ENCODE data around the gene COA8. TPM values are rescaled to one million over a fixed set of nuclear protein-coding genes. Genes with fewer than 3 reads are reported as not detected.

The COA8 gene
- total and polyA plus RNA-seq, 10 of the 15 experiments (the other 5 are each of a cell fraction or from before 2014, with no cell fraction given), result 6.1 to 69.5 (median 25.8) TPM

- WGBS (ENCODE audit: insufficient coverage, insufficient replicate concordance, low lambda C conversion rate, missing lambda C conversion rate), result 82% methylated on average over 1 of the region's 1 CpG
- Histone ChIP-seq H3K79me2 (ENCODE audit: control insufficient read depth, insufficient read depth, low read length) (peaks cover 82% of the 10 kb centered on the region), H3K27me3 (replicated peaks in 1 of 2; ENCODE audit: control insufficient read depth in 2 of 2, insufficient read depth in 2 of 2, low read length in 1 of 2) (no peaks in the 10 kb centered on the region), H3K4me3 (no peak overlapping the region), H2AFZ (ENCODE audit: control insufficient read depth, low read depth, low read length) (no peak overlapping the region), H3K36me3 (ENCODE audit: control insufficient read depth in 2 of 2, insufficient read depth in 2 of 2, low read length in 1 of 2) (peaks cover 0 to 7% of the 10 kb centered on the region in 2 experiments; a peak in 2 of 4 replicates), H3K4me2 (ENCODE audit: control insufficient read depth, insufficient read depth) (no peak overlapping the region), H3K4me1 (ENCODE audit: control insufficient read depth, insufficient read depth, low read length) (peaks cover 8% of the 10 kb centered on the region), H3K27ac (ENCODE audit: control insufficient read depth, insufficient read depth) (no peak overlapping the region), H3K9me3 (replicated peaks; ENCODE audit: control insufficient read depth, insufficient read depth, low read length) (no peaks in the 10 kb centered on the region), H3K9ac (ENCODE audit: control insufficient read depth, insufficient read depth, low read length) (no peak overlapping the region), H4K20me1 (ENCODE audit: control insufficient read depth, insufficient read depth) (peaks cover 4% of the 10 kb centered on the region; the same call in 1 of the 2 replicates)
- SMC1A ChIA-PET (ENCODE audit: uncharacterized antibody, unreplicated experiment), result no interaction called here
- no TSS peak for BruUV-seq (replicated peaks)
- no peak for ATAC-seq
- CTCF ChIA-PET, result no interaction called here
- TF ChIP-seq RBBP5 (conservative IDR thresholded peaks at IDR 0.05), result no peak
- TF ChIP-seq TCF12 (IDR thresholded peaks at IDR 0.05; ENCODE audit: low read depth, low read length), result no peak
- TF ChIP-seq, protein P1, sequence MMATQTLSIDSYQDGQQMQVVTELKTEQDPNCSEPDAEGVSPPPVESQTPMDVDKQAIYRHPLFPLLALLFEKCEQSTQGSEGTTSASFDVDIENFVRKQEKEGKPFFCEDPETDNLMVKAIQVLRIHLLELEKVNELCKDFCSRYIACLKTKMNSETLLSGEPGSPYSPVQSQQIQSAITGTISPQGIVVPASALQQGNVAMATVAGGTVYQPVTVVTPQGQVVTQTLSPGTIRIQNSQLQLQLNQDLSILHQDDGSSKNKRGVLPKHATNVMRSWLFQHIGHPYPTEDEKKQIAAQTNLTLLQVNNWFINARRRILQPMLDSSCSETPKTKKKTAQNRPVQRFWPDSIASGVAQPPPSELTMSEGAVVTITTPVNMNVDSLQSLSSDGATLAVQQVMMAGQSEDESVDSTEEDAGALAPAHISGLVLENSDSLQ (IDR thresholded peaks at IDR 0.05), result no peak
- TF ChIP-seq, protein P2, sequence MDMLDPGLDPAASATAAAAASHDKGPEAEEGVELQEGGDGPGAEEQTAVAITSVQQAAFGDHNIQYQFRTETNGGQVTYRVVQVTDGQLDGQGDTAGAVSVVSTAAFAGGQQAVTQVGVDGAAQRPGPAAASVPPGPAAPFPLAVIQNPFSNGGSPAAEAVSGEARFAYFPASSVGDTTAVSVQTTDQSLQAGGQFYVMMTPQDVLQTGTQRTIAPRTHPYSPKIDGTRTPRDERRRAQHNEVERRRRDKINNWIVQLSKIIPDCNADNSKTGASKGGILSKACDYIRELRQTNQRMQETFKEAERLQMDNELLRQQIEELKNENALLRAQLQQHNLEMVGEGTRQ (IDR thresholded peaks at IDR 0.05; ENCODE audit: borderline replicate concordance, low read depth, low read length), result no peak
- no peak for TF ChIP-seq HDAC2 (IDR thresholded peaks at IDR 0.05)
- TF ChIP-seq CEBPB (IDR thresholded peaks at IDR 0.05; ENCODE audit: borderline replicate concordance in 1 of 2, low read depth in 2 of 2, low read length in 2 of 2), result no peak
- TF ChIP-seq DPF2 (IDR thresholded peaks at IDR 0.05), result no peak
- TF ChIP-seq ATF2 (IDR thresholded peaks at IDR 0.05; ENCODE audit: low read length), result no peak
- no peak for TF ChIP-seq EZH2 (IDR thresholded peaks at IDR 0.05; ENCODE audit: borderline replicate concordance, control insufficient read depth, low read depth, low read length)
- no peak for TF ChIP-seq PML (IDR thresholded peaks at IDR 0.05; ENCODE audit: low read length)
- TF ChIP-seq, protein P3, sequence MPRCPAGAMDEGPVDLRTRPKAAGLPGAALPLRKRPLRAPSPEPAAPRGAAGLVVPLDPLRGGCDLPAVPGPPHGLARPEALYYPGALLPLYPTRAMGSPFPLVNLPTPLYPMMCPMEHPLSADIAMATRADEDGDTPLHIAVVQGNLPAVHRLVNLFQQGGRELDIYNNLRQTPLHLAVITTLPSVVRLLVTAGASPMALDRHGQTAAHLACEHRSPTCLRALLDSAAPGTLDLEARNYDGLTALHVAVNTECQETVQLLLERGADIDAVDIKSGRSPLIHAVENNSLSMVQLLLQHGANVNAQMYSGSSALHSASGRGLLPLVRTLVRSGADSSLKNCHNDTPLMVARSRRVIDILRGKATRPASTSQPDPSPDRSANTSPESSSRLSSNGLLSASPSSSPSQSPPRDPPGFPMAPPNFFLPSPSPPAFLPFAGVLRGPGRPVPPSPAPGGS (IDR thresholded peaks at IDR 0.05; ENCODE audit: borderline replicate concordance, insufficient read depth, low read depth, low read length, poor library complexity, severe bottlenecking), result no peak
- no peak for TF ChIP-seq SIN3A (IDR thresholded peaks at IDR 0.05; ENCODE audit: low read depth, low read length)
- no peak for TF ChIP-seq FOXM1 (IDR thresholded peaks at IDR 0.05; ENCODE audit: low read depth, low read length)
- TF ChIP-seq NFYB (IDR thresholded peaks at IDR 0.05; ENCODE audit: insufficient read depth, low read depth, low read length), result no peak
- TF ChIP-seq SMAD5 (IDR thresholded peaks at IDR 0.05; ENCODE audit: low read depth), result no peak
- TF ChIP-seq MTA2 (IDR thresholded peaks at IDR 0.05; ENCODE audit: low read depth), result no peak
- TF ChIP-seq SPI1 (IDR thresholded peaks at IDR 0.05; ENCODE audit: borderline replicate concordance, insufficient read depth, low read depth, low read length), result no peak
- no peak for TF ChIP-seq CREB1 (IDR thresholded peaks at IDR 0.05; ENCODE audit: low read depth)
- no peak for TF ChIP-seq IKZF2 (IDR thresholded peaks at IDR 0.05)
- RAD21 ChIA-PET (ENCODE audit: unreplicated experiment), result no interaction called here
- no peak for DNase-seq (ENCODE audit: low read depth, low spot score)
- intact Hi-C loops (cut with micrococcal nuclease; ENCODE audit: unreplicated experiment) (loop anchor here (5.0 kb wide), 1 partner anchor 71 kb away; the partner anchor contains the start of genes BAG5 and COA8), in situ Hi-C loops (cut with MboI) (no loop called here)
- POLR2A ChIA-PET, result interaction anchor here (0.7 kb wide), 1 partner anchor 36 kb away, joined by 3 read pairs; no protein-coding TSS in a partner anchor
- no peak for FAIRE-seq
Observed at GRCh38 chr14:103633391-103633790, 70.6 kb downstream of the COA8 start.
